HG03521 (cell line): ENCODE measurements around the gene CCDC39.

ENCODE experiments used
- ATAC-seq: cut with Tn5 transposase; IDR thresholded peaks from one replicate; pipeline ENCODE4 v1.9.1; 2021; ENCODE audit warnings: mild to moderate bottlenecking, moderate library complexity; ENCODE audit not compliant: unreplicated experiment

Gene CCDC39

GRCh38 chr3:180679178-180680096 lies at the start of gene CCDC39:
Gene CCDC39, minus strand, starts transcription at chr3:180679489. Its CDS starts 109 bp downstream, at chr3:180679380.
- ATAC-seq = peak; percentile 91

GRCh38 chr3:180720012-180720411 lies 40.7 kb upstream of the CCDC39 start:
- no peak for ATAC-seq

DNA sequence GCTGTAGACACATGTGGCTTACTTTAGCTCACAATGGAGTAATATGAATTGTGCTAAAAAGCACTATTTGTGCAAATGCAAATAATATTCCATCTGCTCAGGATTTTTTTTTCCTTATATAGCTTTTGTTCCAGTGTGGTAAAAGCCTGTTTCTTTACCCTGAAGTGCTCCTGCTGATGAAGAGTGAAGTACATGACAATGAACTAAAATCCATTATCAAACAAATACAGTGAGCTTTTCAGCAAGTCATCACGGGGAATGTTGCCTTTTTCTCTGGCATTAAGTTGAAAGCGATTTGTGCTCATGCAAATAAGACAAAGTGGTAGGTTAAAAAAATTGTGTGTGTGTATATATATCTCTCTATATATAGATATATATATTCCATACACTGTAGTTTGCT lies 28.6 kb upstream of the CCDC39 start:
- no peak for ATAC-seq

GRCh38 chr3:180705619-180706018 lies 26.3 kb upstream of the CCDC39 start:
- no peak for ATAC-seq

DNA sequence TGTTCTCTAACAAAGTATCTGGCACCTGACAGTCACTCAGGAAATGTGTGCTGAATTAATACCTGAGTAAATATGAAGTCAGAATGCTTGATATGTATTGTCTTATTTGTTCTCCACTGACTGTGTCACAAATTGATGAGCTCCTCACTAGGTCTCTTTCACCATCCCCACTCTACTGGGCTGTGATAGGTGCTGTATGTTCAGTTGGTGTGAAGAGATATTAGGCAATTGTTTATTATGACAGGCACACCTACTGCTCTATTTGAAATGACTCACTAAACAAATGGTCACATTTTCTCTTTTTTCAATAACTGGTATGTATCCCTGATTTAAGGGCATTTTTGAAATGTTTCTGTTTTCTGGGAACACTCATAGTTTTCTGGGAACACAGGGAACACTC lies 25.2 kb upstream of the CCDC39 start:
- ATAC-seq = no peak

- ATAC-seq = no peak
These were observed 21.7 kb upstream of the CCDC39 start for GRCh38 chr3:180700941-180701340.

- no peak for ATAC-seq
These were observed 19.5 kb upstream of the CCDC39 start for GRCh38 chr3:180698760-180699270.

GRCh38 chr3:180694321-180694720 lies 15.0 kb upstream of the CCDC39 start:
- no peak for ATAC-seq

- ATAC-seq = no peak
These were observed 14.4 kb upstream of the CCDC39 start for GRCh38 chr3:180693656-180694055.

GRCh38 chr3:180690061-180690460 lies 10.8 kb upstream of the CCDC39 start:
- ATAC-seq = no peak

- no peak for ATAC-seq
These were observed 5.5 kb upstream of the CCDC39 start for GRCh38 chr3:180684807-180685206.

DNA sequence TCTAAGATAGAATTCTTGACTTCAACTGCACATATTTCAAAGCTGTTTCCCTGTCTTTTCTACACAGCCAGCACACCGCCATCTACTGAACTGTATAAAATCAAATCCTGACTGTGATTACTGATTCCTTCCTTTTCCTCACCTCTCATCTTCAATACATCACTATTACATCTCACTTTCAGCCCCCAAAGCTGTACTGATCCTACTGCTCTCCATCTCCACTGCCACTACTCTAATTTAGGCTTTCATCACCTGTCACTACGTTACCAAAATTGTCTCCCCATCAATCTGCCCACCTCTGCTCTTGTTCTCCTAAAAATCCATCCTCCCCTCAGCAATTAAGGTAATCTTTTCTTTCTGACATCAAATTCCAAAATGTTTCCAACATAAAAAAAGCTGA lies 4.5 kb upstream of the CCDC39 start:
- ATAC-seq = no peak

GRCh38 chr3:180680097-180680430 lies 775 bp upstream of the CCDC39 start:
- ATAC-seq = peak; percentile 39

GRCh38 chr3:180678231-180678630 lies 1.1 kb downstream of the CCDC39 start:
- no peak for ATAC-seq

DNA sequence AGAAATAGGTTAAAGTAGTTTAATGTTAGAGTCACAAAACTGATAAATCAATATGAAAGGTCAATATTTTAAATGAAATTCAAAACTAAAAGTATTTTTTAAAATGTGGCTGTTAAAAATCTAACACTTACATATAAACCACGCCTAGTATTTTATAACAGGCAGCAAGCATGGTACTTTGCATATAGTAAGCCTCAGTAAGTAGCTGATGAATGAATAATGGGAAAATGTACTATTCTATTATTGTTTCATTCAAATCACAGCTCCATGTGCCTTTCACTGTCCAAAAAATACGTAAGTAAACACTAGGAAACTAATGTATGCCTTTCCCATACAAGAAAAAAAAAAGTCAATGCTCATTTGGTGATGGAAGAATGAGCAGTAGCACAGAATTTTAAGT lies 17.8 kb downstream of the CCDC39 start:
- ATAC-seq = no peak

GRCh38 chr3:180657094-180657493 lies 22.2 kb downstream of the CCDC39 start:
- ATAC-seq = no peak

GRCh38 chr3:180656406-180656805 lies 22.9 kb downstream of the CCDC39 start:
- no peak for ATAC-seq

GRCh38 chr3:180646187-180646790 lies 33.0 kb downstream of the CCDC39 start:
- ATAC-seq = peak; percentile 54

GRCh38 chr3:180640987-180641386 lies 38.3 kb downstream of the CCDC39 start:
- ATAC-seq = no peak

DNA sequence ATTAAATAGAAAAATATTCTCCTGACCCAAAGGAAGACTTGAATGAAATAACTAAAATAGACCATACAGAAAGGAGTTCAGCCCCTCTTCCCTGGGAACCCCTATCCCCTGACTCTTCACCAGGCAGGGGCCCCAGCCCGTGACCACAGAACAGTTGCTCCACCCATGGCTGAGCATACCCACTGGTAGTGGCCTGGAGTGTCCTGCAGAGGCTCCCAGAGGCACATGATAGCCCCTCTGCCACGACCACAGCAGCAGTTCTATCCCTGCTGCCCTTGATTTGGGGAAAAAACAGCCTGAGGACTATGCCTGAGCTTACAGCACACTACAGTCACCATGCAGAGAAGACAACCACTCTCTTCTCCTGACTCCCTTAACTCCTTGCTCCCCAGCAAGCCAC lies 45.6 kb downstream of the CCDC39 start:
- no peak for ATAC-seq

DNA sequence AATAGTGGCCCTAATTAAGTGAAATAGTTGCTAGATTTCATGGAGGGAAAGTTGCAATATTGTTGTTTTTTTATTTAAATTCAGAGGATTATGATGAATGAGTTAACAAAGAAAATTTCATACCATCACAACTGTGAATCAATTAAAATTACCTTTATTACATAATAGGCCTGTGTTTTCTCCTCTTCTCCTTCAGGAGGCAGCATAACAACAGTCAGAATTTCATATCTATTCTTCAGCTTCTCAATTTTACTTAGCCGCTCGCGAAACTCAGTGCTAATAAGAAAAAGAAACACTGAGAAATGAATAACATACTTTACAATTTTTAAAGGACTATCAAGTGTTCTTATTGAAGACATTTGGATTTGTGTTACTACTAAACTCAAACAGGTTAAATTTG lies 48.0 kb downstream of the CCDC39 start:
- ATAC-seq = no peak

GRCh38 chr3:180630371-180630770 lies 48.9 kb downstream of the CCDC39 start:
- no peak for ATAC-seq
